HG02642 (cell line): ENCODE measurements around the gene TP73.

ENCODE experiments used
- ATAC-seq: cut with Tn5 transposase; IDR thresholded peaks from one replicate; pipeline ENCODE4 v1.9.1; 2021; ENCODE audit warnings: mild to moderate bottlenecking; ENCODE audit not compliant: unreplicated experiment, poor library complexity

The TP73 gene

GRCh38 chr1:3651930-3652547, at the start of gene TP73:
TP73 (plus strand) TSS chr1:3652516; CDS start chr1:3682366, 29,850 bp downstream.
- ATAC-seq: no peak

GRCh38 chr1:3603156-3603555, 49.2 kb upstream of the TP73 start:
- ATAC-seq: no peak

DNA sequence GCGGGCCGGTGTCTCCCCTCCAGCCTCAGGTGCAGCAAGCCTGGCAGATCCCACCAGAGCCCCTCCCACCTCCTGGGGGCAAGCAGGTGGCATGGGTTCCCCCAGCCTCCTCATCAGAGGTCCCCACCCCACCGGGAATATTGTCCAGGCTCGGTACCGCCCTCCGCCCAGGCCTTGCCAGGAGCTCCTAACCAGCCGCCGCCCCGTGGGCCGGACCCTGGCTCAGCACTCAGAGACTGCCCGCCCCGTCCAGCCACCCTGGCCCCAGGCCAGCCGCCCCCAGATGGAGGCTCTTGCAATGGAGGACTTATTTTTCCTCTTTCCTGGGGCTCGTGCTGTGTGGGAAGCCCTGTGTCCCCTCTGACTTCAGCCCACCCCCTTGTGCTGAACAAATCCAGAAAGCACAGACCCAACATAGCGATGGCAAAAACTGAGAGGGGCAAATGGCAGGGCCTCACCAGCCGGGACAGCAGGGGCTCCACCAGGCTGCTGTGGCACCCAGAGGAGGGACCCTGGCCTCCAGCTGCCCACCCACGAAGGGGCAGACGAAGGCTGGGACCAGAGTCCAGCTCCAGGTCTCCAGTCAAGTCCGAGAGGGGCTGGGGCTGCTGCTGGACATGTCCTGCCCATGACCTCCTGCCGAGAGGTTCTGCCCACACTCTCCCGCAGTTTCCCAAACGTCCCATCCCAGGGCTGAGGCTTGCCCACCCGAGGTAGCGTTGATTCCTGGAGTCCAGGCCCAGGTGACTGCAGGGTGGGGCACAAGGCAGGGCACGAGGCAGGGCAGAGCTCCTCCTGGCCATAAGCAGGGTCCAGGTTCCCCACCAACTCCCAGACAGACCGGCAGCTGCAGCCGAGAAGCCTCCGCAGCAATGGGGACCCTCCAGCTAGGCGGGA, 48.5 kb upstream of the TP73 start:
- no peak for ATAC-seq

- ATAC-seq: no peak
Observed at GRCh38 chr1:3604468-3604974, 47.8 kb upstream of the TP73 start.

- ATAC-seq: no peak
Observed at GRCh38 chr1:3604997-3605823, 47.1 kb upstream of the TP73 start.

- no peak for ATAC-seq
Observed at GRCh38 chr1:3606779-3607702, 45.3 kb upstream of the TP73 start.

- no peak for ATAC-seq
Observed at GRCh38 chr1:3607703-3608065, 44.6 kb upstream of the TP73 start.

GRCh38 chr1:3608154-3608553, 44.2 kb upstream of the TP73 start:
- no peak for ATAC-seq

DNA sequence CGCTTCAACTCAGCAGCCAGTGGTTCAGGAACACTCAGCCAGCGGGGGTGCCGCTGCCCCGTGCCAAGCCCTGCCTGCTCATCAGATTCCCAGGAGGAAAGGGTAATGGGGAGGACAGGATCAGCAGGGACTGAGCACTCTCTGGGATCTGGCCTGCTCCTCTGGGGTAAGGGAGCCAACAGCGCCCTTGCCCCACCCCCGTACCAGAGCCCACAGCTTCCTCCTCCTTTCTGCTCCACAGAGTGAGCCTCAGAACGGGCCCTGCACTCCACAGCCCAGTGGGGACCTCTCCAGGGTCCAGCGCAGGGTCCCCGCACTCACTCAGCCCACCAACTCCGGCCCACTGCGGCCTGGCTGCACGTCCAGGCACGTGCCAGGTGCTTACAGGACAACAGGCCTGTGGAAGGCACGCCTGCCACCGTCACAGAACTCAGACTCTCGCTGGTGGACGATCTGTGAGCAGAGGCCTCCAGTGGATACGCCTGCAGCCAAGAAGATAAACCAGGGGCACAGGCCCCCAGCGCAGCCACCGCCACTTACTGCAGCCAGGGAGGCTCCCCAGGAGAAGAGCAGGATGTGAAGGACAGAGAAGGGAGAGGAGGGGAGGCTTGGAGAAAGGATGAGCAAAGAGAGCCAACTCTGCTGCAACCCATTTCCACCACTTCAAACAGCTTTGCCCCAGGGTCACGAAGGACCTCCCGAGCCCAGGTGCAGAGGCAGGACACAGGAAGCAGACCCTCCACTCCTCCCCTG, 43.1 kb upstream of the TP73 start:
- no peak for ATAC-seq

DNA sequence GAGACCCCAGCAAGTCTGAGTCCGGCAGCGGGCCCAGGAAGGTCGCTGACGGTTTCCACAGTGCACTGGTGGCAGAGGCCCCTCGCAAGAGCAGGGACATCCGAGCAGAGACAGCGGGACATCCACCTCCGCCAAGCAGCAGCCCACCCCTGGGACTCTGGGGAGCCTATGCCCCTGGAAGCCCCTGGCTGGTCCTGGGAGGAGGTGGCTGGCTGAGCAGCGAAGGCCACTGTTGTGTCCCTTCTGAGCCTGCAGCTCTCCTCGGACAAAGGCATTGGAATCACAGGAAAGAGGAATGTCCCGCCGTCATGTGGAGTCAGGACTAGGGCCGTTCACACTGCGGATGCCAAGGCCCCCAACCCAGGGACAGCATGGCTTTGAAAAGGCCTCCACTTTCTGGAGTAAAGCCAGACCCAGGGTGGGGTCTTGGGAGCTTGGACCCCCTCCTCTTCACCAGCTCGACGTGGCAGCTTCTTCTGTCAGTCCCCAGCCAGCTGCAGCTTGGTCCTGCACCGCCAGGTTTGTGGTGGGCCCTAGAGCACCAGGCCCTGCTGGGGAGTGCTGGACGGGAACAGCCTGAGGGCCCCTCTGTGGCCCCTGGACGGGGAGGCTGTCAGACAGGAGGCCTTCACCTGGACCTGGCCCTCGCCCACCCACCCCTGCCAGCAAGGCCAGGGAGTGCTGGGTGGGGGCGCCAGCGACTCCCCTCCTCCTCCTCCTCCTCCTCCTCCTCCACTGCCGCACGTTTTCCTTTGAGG, 42.4 kb upstream of the TP73 start:
- ATAC-seq: no peak

DNA sequence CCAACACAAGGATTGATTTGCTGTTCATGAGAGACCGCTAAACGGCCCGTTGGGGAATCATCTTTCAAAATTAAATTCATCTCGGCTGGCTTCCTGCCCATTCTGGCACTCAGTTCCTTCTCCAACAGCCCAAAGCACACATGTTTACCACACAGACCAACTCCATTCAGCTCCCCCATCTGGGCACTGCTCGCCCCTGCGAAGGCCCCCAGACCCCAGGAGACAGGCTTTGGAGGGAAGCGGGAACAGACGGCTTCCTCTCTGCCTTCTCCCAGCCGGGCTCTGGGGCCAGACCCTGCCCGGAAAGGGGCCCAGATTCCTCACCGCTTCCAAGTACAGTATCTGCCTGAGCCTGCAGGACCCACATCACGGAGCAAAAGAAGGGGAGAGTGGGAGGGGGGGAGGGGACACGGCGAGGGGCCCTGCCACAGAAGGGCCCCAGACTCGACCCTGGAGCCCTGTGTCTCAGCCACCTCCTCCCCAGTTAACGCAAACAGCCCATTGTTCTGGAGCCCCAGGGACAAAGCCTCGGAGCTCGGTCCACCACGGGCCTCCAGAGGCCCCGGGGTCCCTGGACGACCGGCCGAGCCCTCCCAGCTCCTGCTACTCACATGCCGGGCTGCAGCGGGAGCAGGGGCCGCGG, 41.7 kb upstream of the TP73 start:
- ATAC-seq: no peak

DNA sequence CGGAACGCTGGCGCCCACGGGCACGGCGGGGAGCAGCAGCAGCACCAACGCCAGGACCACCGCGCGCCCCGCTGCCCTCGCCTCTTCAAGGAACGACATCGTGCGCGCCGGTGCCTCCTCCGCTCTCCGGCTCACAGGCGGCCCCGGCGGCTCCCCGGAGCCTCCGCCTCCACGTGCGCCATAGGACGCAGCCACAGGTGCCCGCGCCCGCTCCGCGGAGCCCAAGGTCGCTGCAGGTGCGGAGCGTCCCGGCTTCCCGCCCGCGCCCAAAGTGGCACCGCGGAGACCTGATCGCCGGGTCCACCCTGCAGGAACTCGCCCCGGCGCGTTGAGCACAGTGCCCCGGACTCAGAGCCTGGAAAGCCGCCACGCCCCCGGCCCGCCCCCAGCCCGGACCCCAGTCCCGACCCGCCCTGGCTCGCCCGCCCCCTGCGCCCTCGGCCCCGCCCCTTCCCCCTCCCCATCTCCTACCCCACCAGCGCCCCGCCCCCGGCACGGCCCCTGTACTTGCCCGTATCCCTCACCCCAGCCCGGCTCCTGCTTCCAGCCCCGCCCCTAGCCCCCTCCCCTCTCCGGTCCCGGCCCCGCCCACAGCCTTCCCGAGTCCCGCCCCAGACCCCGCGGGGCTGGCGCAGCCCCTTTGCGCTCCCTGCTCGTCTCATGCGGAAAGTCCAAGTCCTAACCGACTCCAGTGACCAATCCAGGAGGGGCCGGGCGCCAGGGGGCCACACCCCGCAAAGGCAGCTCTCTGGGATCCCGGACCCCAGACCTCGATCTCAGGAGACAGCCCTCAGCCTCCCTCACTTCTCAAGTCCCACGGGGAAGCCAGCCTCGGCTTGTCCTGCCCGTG, 40.9 kb upstream of the TP73 start, which contains the start of gene MEGF6:
TSS of gene MEGF6 (minus strand) at position 339 of the 850 bp plus-strand sequence. CDS start at position 99, 240 bp downstream.
- no peak for ATAC-seq

GRCh38 chr1:3612123-3612522, 40.2 kb upstream of the TP73 start:
- no peak for ATAC-seq

GRCh38 chr1:3614755-3615742, 37.3 kb upstream of the TP73 start:
- no peak for ATAC-seq

GRCh38 chr1:3616861-3617260, 35.5 kb upstream of the TP73 start:
- ATAC-seq: no peak
